ENCODE data around the gene ITSN1.
A peak's percentile ranks its signal among the peaks of the same experiment; 100 is the strongest.

GRCh38 chr21:33844104-33844889 lies 202.0 kb downstream of the ITSN1 start:
- TF ChIP-seq EZH2 (IDR thresholded peaks at IDR 0.05; ENCODE audit: borderline replicate concordance, insufficient read depth, low read length, poor library complexity, severe bottlenecking) (no peak), POLR2AphosphoS5 (IDR thresholded peaks at IDR 0.05) (peak; percentile 61), CTCF (IDR thresholded peaks at IDR 0.05; ENCODE audit: poor library complexity, severe bottlenecking) (no peak), MXI1 (conservative IDR thresholded peaks at IDR 0.05; ENCODE audit: poor library complexity, severe bottlenecking) (peak; percentile 34), REST (IDR thresholded peaks at IDR 0.05; ENCODE audit: borderline replicate concordance) (no peak)
